ENCODE data around the gene SRPK2.
"Not testable (repeated sequence)": the region's sequence is repeated elsewhere in the genome, so short reads cannot be mapped to it uniquely, and the experiment has no call there.

DNA sequence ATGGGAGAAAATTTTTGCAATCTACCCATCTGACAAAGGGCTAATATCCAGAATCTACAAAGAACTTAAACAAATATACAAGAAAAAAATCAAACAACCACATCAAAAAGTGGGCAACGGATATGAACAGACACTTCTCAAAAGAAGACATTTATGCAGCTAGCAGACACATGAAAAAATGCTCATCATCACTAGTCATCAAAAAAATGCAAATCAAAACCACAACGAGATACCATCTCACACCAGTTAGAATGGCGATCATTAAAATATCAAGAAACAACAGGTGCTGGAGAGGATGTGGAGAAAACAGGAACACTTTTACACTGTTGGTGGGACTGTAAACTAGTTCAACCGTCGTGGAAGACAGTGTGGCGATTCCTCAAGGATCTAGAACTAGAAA, 88.1 kb downstream of the SRPK2 start:
- TF ChIP-seq, protein P1, sequence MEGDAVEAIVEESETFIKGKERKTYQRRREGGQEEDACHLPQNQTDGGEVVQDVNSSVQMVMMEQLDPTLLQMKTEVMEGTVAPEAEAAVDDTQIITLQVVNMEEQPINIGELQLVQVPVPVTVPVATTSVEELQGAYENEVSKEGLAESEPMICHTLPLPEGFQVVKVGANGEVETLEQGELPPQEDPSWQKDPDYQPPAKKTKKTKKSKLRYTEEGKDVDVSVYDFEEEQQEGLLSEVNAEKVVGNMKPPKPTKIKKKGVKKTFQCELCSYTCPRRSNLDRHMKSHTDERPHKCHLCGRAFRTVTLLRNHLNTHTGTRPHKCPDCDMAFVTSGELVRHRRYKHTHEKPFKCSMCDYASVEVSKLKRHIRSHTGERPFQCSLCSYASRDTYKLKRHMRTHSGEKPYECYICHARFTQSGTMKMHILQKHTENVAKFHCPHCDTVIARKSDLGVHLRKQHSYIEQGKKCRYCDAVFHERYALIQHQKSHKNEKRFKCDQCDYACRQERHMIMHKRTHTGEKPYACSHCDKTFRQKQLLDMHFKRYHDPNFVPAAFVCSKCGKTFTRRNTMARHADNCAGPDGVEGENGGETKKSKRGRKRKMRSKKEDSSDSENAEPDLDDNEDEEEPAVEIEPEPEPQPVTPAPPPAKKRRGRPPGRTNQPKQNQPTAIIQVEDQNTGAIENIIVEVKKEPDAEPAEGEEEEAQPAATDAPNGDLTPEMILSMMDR (IDR thresholded peaks at IDR 0.05; ENCODE audit: poor library complexity, severe bottlenecking), result not testable (repeated sequence)
- TF ChIP-seq RAD21 (conservative IDR thresholded peaks at IDR 0.05); MXI1 (conservative IDR thresholded peaks at IDR 0.05; ENCODE audit: poor library complexity, severe bottlenecking): not testable (repeated sequence)

Measured in neural cell (in vitro differentiated cells).